PC-9 (cell line): ENCODE measurements around the gene SMIM1.

Experiments used
- CTCF ChIP-seq: fragments of 200-600 bp; sonication (generic); conservative IDR thresholded peaks from 2 replicates; pipeline ENCODE4 v1.6.1; 2017; ENCODE audit warnings: mixed run types, antibody characterized with exemption, mild to moderate bottlenecking, moderate library complexity
- EZH2 ChIP-seq: fragments of 200-600 bp; sonication (generic); IDR thresholded peaks from 2 replicates; pipeline ENCODE4 v1.8.0; 2017; ENCODE audit warnings: antibody characterized with exemption, low read depth

GRCh38 chr1:3745071-3745470 is 27.5 kb upstream of the SMIM1 start:
- TF ChIP-seq CTCF (no peak), EZH2 (no peak)
